ENCODE results near the gene ZC3H10. TPM values are rescaled to one million over a fixed set of nuclear protein-coding genes. Genes with fewer than 3 reads are reported as not detected.

Gene ZC3H10
- total RNA-seq, 1 experiment from 2014 or later = 4.4 TPM

GRCh38 chr12:56082967-56083366 is 35.1 kb upstream of the ZC3H10 start:
- peaks cover 50% of the 10 kb centered on the region for H3K4me1 ChIP-seq (replicated peaks; ENCODE audit: insufficient read depth)
- no peak overlapping the region for H3K27ac ChIP-seq
- H2AFZ ChIP-seq = no peak overlapping the region
- intact Hi-C loops (cut with micrococcal nuclease; ENCODE audit: unreplicated experiment) = no loop called here
- CTCF ChIA-PET = interaction anchor here (0.6 kb wide), 1 partner anchor 274 kb away, joined by 8 read pairs; no protein-coding TSS in a partner anchor
- POLR2A ChIA-PET (ENCODE audit: unreplicated experiment) = no interaction called here
- peaks cover 29% of the 10 kb centered on the region for H3F3A ChIP-seq (ENCODE audit: insufficient read depth, low read depth)
- no TSS peak for BruUV-seq (replicated peaks)
- no peaks in the 10 kb centered on the region for H3K9me2 ChIP-seq (ENCODE audit: insufficient read depth)
- DNase-seq = no peak
- no peaks in the 10 kb centered on the region for H3K9me3 ChIP-seq (ENCODE audit: insufficient read depth, low read depth)
- H3K79me2 ChIP-seq (ENCODE audit: low read depth) = peaks cover 46% of the 10 kb centered on the region
- peak overlapping the region; percentile 93; the same call in 1 of the 2 replicates for H3K4me2 ChIP-seq
- no peaks in the 10 kb centered on the region for H3K27me3 ChIP-seq (ENCODE audit: insufficient read depth, low read depth)
- H3K36me3 ChIP-seq (ENCODE audit: low read depth) = peaks cover 19% of the 10 kb centered on the region
- peaks cover 6% of the 10 kb centered on the region; the same call in 1 of the 2 replicates for H4K20me1 ChIP-seq (ENCODE audit: insufficient read depth)
- H3K4me3 ChIP-seq = no peak overlapping the region
- TF ChIP-seq EZH2 (IDR thresholded peaks at IDR 0.05; ENCODE audit: low read depth) (no peak), CTCF (conservative IDR thresholded peaks at IDR 0.05) (no peak)

DNA sequence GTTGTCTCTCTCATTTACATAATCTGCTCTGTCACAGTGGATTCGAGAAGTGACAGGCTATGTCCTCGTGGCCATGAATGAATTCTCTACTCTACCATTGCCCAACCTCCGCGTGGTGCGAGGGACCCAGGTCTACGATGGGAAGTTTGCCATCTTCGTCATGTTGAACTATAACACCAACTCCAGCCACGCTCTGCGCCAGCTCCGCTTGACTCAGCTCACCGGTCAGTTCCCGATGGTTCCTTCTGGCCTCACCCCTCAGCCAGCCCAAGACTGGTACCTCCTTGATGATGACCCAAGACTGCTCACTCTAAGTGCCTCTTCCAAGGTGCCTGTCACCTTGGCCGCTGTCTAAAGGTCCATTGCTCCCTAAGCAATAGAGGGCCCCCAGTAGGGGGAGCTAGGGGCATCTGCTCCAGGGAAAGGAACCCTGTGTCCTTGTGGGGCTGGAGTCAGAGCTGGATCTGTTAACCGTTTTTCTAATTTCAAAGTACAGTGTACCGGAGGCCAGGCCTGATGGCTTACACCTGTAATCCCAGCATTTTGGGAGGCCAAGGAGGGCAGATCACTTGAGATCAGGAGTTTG is 33.0 kb upstream of the ZC3H10 start:
- no peak overlapping the region for H3K4me3 ChIP-seq
- no peaks in the 10 kb centered on the region for H3K9me2 ChIP-seq (ENCODE audit: insufficient read depth)
- H3K36me3 ChIP-seq (ENCODE audit: low read depth) = peaks cover 23% of the 10 kb centered on the region
- peaks cover 6% of the 10 kb centered on the region; the same call in 1 of the 2 replicates for H4K20me1 ChIP-seq (ENCODE audit: insufficient read depth)
- H3K27me3 ChIP-seq (ENCODE audit: insufficient read depth, low read depth) = no peaks in the 10 kb centered on the region
- no peaks in the 10 kb centered on the region for H3K9me3 ChIP-seq (ENCODE audit: insufficient read depth, low read depth)
- CTCF ChIA-PET = interaction anchor here (0.6 to 1.4 kb wide), 3 partner anchors 40 to 1156 kb away, joined by 3 to 14 read pairs (median 12); partner anchors contain the start of gene RAB5B
- peaks cover 46% of the 10 kb centered on the region for H3K79me2 ChIP-seq (ENCODE audit: low read depth)
- no peak for DNase-seq
- H2AFZ ChIP-seq = no peak overlapping the region
- no peak overlapping the region for H3K27ac ChIP-seq
- peaks cover 42% of the 10 kb centered on the region for H3K4me1 ChIP-seq (replicated peaks; ENCODE audit: insufficient read depth)
- no TSS peak for BruUV-seq (replicated peaks)
- intact Hi-C loops (cut with micrococcal nuclease; ENCODE audit: unreplicated experiment) = no loop called here
- H3K4me2 ChIP-seq = no peak overlapping the region
- TF ChIP-seq EZH2 (IDR thresholded peaks at IDR 0.05; ENCODE audit: low read depth) (no peak), CTCF (conservative IDR thresholded peaks at IDR 0.05) (peak; percentile 48; the same call in 1 of the 2 replicates)
- peaks cover 12% of the 10 kb centered on the region; the same call in 1 of the 2 replicates for H3F3A ChIP-seq (ENCODE audit: insufficient read depth, low read depth)
- POLR2A ChIA-PET (ENCODE audit: unreplicated experiment) = interaction anchor here (0.6 kb wide), 1 partner anchor 43 kb away, joined by 3 read pairs; the partner anchor contains the start of gene ESYT1

- Histone ChIP-seq H3K4me1 (replicated peaks; ENCODE audit: insufficient read depth) (peaks cover 40% of the 10 kb centered on the region), H4K20me1 (ENCODE audit: insufficient read depth) (peaks cover 6% of the 10 kb centered on the region; the same call in 1 of the 2 replicates), H3K27me3 (ENCODE audit: insufficient read depth, low read depth) (no peaks in the 10 kb centered on the region), H3K9me3 (ENCODE audit: insufficient read depth, low read depth) (no peaks in the 10 kb centered on the region), H3K79me2 (ENCODE audit: low read depth) (peaks cover 38% of the 10 kb centered on the region), H3K4me3 (no peak overlapping the region), H3K36me3 (ENCODE audit: low read depth) (peaks cover 23% of the 10 kb centered on the region), H2AFZ (no peak overlapping the region), H3K4me2 (peak overlapping the region; percentile 55), H3F3A (ENCODE audit: insufficient read depth, low read depth) (peaks cover 12% of the 10 kb centered on the region; the same call in 1 of the 2 replicates), H3K9me2 (ENCODE audit: insufficient read depth) (no peaks in the 10 kb centered on the region), H3K27ac (no peak overlapping the region)
- BruUV-seq (replicated peaks) = no TSS peak
- DNase-seq = peak; percentile 54 to 79
- CTCF ChIA-PET = interaction anchor here (0.6 to 1.4 kb wide), 3 partner anchors 39 to 1155 kb away, joined by 3 to 14 read pairs (median 12); partner anchors contain the start of gene RAB5B
- POLR2A ChIA-PET (ENCODE audit: unreplicated experiment) = interaction anchor here (0.7 kb wide), 1 partner anchor 79 kb away, joined by 3 read pairs; no protein-coding TSS in a partner anchor
- TF ChIP-seq CTCF (conservative IDR thresholded peaks at IDR 0.05) = no peak
- TF ChIP-seq EZH2 (IDR thresholded peaks at IDR 0.05; ENCODE audit: low read depth) = no peak
- intact Hi-C loops (cut with micrococcal nuclease; ENCODE audit: unreplicated experiment) = no loop called here
Observed at GRCh38 chr12:56086096-56086495, 32.0 kb upstream of the ZC3H10 start.
